Panc1 (cell line): ENCODE data around the gene HK3. TPM values are rescaled to one million over a fixed set of nuclear protein-coding genes. Genes with fewer than 3 reads are reported as not detected.

ENCODE experiments used
- ATAC-seq: fragments of 200-7000 bp; cut with Tn5 transposase; 2 replicates; pipeline ENCODE4 v1.9.1; 2020; ENCODE audit warnings: mild to moderate bottlenecking, moderate library complexity
- BruUV-seq: library from RNA; stranded (reverse); fragments of 400-500 nt; replicated peaks from 2 replicates; lab custom pipeline; 2021; lab: Mats Ljungman, UMichigan
- CTCF ChIA-PET: fragments of 300-600 bp; sonication (Branson Sonifier 250); formaldehyde crosslinking; loops from one replicate; lab custom pipeline; 2022; ENCODE audit warnings: antibody characterized with exemption; lab: Charles Lee
- POLR2A ChIA-PET: fragments of 300-600 bp; sonication (Branson Sonifier 250); formaldehyde crosslinking; loops from one replicate; lab custom pipeline; 2022; ENCODE audit warnings: antibody characterized with exemption; lab: Charles Lee
- DNase-seq: peaks from one replicate; pipeline ENCODE4 v3.0.0-alpha.2; 2010; ENCODE audit warnings: low read depth, low spot score
- H3K27ac ChIP-seq: 2 replicates; pipeline ENCODE4 v1.5.1; 2011; ENCODE audit warnings: mild to moderate bottlenecking, low read length, inconsistent platforms
- H3K27me3 ChIP-seq: fragments of 200-500 bp; sonication (Bioruptor generic); 2 replicates; pipeline ENCODE4 v1.6.0; 2014; ENCODE audit warnings: low read length, inconsistent platforms; ENCODE audit not compliant: control insufficient read depth, insufficient read depth
- H3K36me3 ChIP-seq: fragments of 200-500 bp; sonication (Bioruptor generic); 2 replicates; pipeline ENCODE4 v1.5.1; 2014; ENCODE audit warnings: inconsistent platforms, mild to moderate bottlenecking, low read length, moderate library complexity; ENCODE audit not compliant: control insufficient read depth, insufficient read depth
- H3K4me1 ChIP-seq: 2 replicates; pipeline ENCODE4 v1.5.1; 2011; ENCODE audit warnings: inconsistent platforms, mild to moderate bottlenecking, low read length, moderate library complexity; ENCODE audit not compliant: control insufficient read depth, insufficient read depth
- H3K4me3 ChIP-seq, 2 experiments: 2 replicates each; pipeline ENCODE4 v1.5.1; 2011 to 2012; ENCODE audit warnings: low read depth in 2 of 2, low read length in 2 of 2, mild to moderate bottlenecking in 2 of 2, inconsistent platforms in 1 of 2, moderate library complexity in 1 of 2
- H3K9me3 ChIP-seq: fragments of 200-500 bp; sonication (Bioruptor generic); 2 replicates; pipeline ENCODE4 v1.5.1; 2014; ENCODE audit warnings: low read depth, mild to moderate bottlenecking, inconsistent platforms, low read length, moderate library complexity; ENCODE audit not compliant: control insufficient read depth, insufficient read depth
- POLR2AphosphoS5 ChIP-seq: IDR thresholded peaks from 2 replicates; pipeline ENCODE4 v1.6.1; 2012; ENCODE audit warnings: mild to moderate bottlenecking, low read depth, low read length, moderate library complexity
- SIN3A ChIP-seq: IDR thresholded peaks from 2 replicates; pipeline ENCODE4 v1.6.1; 2012; ENCODE audit warnings: low read depth, mild to moderate bottlenecking, low read length, moderate library complexity, borderline replicate concordance; ENCODE audit not compliant: insufficient read depth
- TCF7L2 ChIP-seq: IDR thresholded peaks from 2 replicates; pipeline ENCODE4 v1.6.1; 2011; ENCODE audit warnings: mild to moderate bottlenecking, low read depth, low read length, inconsistent platforms
- in situ Hi-C: cut with HindIII; loops from 2 replicates; pipeline ENCODE4 v1.10.0; 2016; ENCODE audit warnings: low sequenced_read_pairs, low pct_unique_long_range_greater_than_20kb
- intact Hi-C: fragments of 100-400 bp; cut with micrococcal nuclease; formaldehyde crosslinking; loops from one replicate; pipeline ENCODE4 v1.10.0; 2022; ENCODE audit not compliant: unreplicated experiment
- total RNA-seq: library from RNA; stranded (reverse); gene quantifications from one replicate; pipeline ENCODE4 v1.2.1, GENCODE V29; 2021; ENCODE audit not compliant: unreplicated experiment
- TF ChIP-seq, protein P1 (sequence below), 2 experiments: IDR thresholded peaks; 2 replicates each; pipeline ENCODE4 v1.6.1; 2011 to 2012; ENCODE audit warnings: low read depth in 2 of 2, control low read depth in 1 of 2, low read length in 1 of 2, mild to moderate bottlenecking in 1 of 2, moderate library complexity in 1 of 2; ENCODE audit not compliant: insufficient read depth in 1 of 2
- TF ChIP-seq, protein P2 (sequence below): fragments of 450-650 bp; IDR thresholded peaks from 2 replicates; pipeline ENCODE4 v1.5.1; 2017; ENCODE audit warnings: mild to moderate bottlenecking

HK3 gene
- total RNA-seq, 1 experiment from 2014 or later, result not detected

DNA sequence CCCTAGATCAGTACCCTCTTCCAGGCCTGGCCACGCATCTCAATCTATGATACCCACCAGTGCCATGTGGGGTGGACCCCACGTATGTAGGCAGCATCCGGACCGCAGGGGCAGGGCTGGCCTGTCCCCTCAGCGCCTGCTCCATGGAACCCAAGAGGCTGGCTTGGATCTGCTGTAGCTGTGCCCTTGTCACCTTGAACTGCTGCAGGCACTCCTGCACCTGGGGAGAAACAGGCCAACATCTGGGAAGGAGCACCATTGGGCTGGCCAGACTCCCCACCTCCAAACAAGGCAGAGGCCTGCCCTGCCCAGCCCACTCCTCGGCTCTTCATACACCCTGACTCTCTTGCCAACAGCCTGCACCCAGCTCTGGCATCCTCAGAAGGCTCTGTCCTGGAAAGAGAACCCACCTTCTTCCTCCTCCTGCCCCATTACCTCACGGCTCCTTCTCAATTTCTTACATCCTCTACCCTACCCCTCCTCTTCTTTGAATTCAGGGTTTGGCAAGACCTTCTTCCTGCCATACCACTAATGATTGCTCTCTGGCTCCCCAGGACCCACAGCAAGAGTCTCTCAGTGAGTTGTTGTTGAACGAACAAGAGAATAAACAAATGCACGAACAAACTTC, 7.7 kb downstream of the HK3 start:
- intact Hi-C loops, result no loop called here
- ATAC-seq, result no peak
- DNase-seq, result no peak
- Histone ChIP-seq H3K36me3 (no peaks in the 10 kb centered on the region), H3K4me3 (no peak overlapping the region), H3K27ac (no peak overlapping the region), H3K4me1 (no peaks in the 10 kb centered on the region), H3K27me3 (no peaks in the 10 kb centered on the region; the same call in 1 of the 2 replicates), H3K9me3 (no peaks in the 10 kb centered on the region)
- in situ Hi-C loops, result no loop called here
- BruUV-seq, result no TSS peak
- TF ChIP-seq SIN3A (no peak), POLR2AphosphoS5 (no peak), TCF7L2 (no peak)
- TF ChIP-seq, protein P1, sequence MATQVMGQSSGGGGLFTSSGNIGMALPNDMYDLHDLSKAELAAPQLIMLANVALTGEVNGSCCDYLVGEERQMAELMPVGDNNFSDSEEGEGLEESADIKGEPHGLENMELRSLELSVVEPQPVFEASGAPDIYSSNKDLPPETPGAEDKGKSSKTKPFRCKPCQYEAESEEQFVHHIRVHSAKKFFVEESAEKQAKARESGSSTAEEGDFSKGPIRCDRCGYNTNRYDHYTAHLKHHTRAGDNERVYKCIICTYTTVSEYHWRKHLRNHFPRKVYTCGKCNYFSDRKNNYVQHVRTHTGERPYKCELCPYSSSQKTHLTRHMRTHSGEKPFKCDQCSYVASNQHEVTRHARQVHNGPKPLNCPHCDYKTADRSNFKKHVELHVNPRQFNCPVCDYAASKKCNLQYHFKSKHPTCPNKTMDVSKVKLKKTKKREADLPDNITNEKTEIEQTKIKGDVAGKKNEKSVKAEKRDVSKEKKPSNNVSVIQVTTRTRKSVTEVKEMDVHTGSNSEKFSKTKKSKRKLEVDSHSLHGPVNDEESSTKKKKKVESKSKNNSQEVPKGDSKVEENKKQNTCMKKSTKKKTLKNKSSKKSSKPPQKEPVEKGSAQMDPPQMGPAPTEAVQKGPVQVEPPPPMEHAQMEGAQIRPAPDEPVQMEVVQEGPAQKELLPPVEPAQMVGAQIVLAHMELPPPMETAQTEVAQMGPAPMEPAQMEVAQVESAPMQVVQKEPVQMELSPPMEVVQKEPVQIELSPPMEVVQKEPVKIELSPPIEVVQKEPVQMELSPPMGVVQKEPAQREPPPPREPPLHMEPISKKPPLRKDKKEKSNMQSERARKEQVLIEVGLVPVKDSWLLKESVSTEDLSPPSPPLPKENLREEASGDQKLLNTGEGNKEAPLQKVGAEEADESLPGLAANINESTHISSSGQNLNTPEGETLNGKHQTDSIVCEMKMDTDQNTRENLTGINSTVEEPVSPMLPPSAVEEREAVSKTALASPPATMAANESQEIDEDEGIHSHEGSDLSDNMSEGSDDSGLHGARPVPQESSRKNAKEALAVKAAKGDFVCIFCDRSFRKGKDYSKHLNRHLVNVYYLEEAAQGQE (IDR thresholded peaks at IDR 0.05; ENCODE audit: insufficient read depth in 1 of 2, low read depth in 2 of 2, low read length in 1 of 2), result no peak
- TF ChIP-seq, protein P2, sequence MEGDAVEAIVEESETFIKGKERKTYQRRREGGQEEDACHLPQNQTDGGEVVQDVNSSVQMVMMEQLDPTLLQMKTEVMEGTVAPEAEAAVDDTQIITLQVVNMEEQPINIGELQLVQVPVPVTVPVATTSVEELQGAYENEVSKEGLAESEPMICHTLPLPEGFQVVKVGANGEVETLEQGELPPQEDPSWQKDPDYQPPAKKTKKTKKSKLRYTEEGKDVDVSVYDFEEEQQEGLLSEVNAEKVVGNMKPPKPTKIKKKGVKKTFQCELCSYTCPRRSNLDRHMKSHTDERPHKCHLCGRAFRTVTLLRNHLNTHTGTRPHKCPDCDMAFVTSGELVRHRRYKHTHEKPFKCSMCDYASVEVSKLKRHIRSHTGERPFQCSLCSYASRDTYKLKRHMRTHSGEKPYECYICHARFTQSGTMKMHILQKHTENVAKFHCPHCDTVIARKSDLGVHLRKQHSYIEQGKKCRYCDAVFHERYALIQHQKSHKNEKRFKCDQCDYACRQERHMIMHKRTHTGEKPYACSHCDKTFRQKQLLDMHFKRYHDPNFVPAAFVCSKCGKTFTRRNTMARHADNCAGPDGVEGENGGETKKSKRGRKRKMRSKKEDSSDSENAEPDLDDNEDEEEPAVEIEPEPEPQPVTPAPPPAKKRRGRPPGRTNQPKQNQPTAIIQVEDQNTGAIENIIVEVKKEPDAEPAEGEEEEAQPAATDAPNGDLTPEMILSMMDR, result no peak
- ChIA-PET POLR2A (no interaction called here), CTCF (no interaction called here)

DNA sequence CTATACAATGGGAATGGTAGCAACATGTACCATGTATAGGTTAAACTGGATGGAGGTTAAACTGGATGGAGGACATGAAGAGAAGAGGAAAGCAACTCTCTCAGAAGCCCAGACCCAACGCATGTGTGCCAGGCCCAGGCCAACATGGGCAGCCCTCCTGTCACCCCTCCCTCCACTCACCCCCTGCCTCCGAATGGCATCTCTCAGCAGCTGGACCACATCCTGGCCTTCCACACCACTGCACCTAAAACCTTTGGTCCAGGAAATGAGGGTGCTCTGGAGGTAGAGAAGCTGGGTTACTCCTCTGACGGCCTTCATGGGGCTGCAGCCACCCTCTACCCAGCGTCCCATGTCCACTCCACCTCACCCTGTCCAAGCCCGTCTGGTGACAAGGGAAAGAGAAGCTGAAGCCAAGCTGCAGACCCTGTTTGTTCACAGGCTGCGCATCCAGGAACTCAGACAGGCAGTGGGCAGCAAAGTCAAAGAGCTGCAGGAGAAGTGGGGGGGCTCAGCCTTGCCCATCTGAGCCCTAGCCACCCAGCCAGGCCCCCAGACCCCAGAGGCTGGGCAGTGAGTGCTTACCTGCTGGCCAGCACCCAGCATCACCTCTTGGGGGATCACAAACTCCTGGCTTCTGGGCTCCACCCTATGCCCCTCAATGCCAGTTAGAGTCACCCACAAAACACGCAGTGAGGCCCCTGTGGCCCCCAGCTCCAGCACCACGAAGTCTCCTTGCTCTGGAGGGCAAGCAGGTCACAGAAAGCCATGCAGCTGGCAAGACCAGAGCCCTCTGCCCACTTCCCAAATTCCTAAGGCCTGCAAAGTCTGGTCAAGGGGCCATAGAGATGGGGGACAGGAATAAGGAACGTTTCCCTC, 8.5 kb downstream of the HK3 start:
- Histone ChIP-seq H3K9me3 (no peaks in the 10 kb centered on the region), H3K27ac (no peak overlapping the region), H3K4me3 (no peak overlapping the region), H3K4me1 (no peaks in the 10 kb centered on the region), H3K27me3 (no peaks in the 10 kb centered on the region; the same call in 1 of the 2 replicates), H3K36me3 (no peaks in the 10 kb centered on the region)
- intact Hi-C loops, result no loop called here
- no TSS peak for BruUV-seq
- ChIA-PET POLR2A (no interaction called here), CTCF (no interaction called here)
- TF ChIP-seq, protein P1 (IDR thresholded peaks at IDR 0.05; ENCODE audit: insufficient read depth in 1 of 2, low read depth in 2 of 2, low read length in 1 of 2), result no peak
- no peak for TF ChIP-seq TCF7L2
- no peak for TF ChIP-seq POLR2AphosphoS5
- no peak for TF ChIP-seq SIN3A
- TF ChIP-seq, protein P2, result no peak
- in situ Hi-C loops, result no loop called here
- DNase-seq, result no peak
- no peak for ATAC-seq
